GM19240 (cell line): ENCODE data around the gene ARHGEF16.

ENCODE experiments used
- DNase-seq: peaks from one replicate; pipeline ENCODE4 v3.0.0; 2011; ENCODE audit warnings: low spot score; ENCODE audit not compliant: insufficient read length

Gene ARHGEF16

DNA sequence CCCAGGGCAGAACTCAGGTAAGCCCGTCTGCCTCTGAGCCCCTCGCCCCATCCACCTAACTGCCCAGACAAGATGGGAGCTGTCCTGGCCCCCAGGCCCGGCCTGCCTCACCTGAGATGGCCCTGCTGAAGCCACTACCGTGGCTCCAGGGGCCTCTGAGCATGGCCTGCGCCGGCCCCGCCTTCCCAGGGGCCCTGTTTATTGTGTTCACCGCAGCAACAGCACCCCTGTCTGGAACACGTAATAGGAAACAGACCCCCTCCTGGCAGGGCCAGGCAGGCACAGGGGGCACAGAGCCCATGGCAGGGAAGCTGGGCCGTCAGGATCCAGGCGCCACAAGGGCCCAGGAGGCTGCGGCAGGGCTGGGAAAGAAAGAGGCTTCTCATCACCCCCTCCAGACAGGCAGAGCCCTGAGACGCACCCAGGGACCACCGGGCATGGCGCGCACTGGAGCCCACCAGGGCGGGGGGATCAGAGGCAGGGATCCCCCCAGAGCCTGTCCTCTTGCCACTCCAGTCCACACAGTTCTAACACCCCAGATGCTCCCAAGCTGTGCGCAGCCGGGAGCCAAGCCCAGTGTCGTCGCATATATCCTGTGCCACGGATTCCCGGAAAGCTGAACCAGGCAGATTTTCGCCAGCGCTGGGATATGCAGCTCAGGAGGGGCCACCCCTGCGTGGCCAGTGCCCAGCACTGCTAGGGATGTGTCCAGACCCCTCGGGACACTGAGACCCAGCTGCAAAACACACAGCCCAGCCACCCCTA is 62.6 kb downstream of the ARHGEF16 start:
- no peak for DNase-seq

DNA sequence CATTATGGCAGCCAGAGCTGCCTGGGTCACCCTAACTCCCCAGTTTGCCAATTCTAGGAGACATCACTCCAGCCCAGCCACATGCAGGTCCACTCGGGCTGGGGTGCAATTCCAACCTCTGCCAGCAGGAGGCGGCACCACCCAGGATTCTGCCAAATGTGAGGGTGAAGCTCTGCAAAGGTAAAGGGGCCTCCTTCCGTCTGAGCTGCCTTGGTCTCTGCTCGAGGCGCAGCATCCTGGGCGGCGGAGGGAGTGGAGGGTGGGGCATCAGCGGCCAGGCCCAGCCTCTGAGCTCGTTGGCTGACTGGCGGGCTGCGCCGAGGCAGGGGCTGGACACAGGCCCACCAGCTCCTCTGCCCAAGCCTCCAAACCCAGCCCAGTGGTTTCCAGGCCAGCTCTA is 63.8 kb downstream of the ARHGEF16 start:
- no peak for DNase-seq

DNA sequence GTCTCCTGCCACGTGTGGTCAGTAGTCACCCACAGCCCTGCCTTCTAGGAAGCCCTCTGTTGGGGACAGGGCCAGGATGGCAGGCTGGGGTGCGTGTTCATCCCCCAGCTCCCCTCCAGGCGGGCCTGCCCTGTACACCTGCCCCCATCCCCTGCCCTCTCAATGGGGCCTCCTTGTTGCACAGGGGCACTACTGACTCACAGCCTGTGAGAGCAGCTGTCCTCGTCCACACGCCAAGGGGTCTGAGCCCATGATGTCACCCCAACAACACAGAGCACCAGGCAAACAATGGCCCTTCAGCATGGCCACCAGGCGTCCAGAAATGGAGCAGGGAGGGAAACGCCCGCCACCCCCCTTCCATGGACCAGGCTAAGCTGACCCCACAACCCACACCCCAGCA is 64.3 kb downstream of the ARHGEF16 start:
- DNase-seq, result no peak

DNA sequence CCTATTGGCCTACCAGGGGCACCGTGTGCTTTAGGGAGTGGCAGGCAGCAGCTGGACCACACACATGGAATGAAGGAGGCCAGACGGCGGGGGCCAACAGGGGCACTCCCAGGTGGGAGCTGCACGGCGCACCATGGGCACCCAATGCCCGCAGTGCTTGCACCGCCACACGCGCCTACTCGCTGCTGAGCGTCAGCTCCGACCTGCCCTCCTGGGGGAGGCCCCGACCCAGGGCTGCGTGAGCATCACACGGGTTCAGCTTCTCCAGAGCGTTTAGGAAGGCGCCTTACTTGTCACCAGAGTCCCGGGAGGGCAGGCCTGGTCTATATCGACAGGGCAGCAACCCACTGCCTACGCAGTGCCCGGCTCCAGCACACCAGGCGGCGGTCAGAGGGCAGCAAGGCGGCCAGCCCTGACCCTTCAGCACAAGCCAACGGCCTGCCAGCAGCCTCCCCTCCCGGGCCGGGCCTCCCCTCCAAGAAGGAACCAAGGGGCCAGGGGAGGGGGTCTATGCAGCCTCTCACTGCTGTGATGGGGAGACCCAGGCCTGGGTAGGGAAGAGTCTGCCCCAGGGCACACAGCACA is 64.9 kb downstream of the ARHGEF16 start:
- no peak for DNase-seq

DNA sequence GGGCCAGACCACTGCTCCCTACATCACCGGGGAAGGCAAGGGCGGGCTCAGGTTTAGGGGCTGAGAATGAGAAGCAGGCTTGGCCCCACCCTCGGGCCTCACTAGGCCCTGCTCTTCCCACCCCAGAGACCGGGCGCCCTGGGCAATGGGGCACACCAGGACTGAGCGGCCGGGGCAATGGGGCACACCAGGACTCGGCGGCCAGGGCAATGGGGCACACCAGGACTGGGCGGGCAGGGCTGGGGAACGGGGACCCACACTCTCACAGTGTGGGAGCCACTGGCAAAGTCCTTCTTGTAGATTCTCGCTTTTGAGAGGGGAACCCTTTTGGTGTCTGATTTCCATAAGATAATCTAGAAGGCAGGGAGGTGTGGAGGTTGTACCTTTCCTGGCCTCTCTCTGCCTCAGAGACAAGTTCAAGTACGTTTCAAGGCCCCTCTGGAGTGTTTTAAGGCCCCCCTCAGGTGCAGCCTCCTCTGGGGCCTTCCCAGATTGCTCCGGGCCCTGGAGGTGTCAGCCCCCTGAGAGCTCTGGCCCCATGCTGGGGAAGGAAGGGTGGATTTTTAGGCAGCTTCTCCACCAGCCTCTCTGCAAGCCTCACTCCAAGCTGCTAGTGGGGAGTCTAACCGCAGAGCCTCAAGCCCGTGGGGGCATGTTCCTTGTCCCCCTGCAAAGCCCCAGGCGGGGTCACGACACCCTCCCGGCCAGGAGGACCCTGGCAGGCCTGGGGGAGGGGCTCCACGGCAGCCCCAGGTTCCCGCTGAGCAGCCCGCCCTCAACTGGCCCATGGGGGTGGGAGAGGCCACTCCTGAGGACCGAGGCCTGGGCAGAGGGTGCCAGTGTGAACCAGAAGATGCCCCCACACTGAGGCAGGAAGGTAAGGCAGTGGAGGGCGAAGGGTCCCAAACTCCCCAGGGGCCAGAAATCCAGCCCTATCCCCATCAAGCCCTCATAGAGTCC is 66.2 kb downstream of the ARHGEF16 start:
- no peak for DNase-seq

DNA sequence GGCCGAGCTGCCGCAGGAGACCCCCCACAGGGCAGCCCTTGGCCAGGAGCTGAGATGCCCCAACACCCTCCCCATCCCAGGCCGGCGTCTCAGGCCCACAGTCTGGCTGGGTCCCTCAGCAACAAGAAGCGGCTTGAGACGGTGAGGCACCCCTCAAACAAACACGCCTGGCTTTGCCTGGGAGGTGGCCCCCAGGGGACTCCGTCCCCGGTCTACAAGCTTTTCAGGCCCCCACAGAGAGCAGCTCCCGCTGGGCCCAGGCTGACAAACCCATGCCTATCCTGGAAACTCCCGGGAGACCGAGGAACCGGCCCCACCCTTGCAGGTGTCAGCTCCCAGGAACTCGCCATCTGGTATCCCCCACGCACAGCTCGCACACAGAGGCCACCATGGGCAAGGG is 67.0 kb downstream of the ARHGEF16 start:
- no peak for DNase-seq

DNA sequence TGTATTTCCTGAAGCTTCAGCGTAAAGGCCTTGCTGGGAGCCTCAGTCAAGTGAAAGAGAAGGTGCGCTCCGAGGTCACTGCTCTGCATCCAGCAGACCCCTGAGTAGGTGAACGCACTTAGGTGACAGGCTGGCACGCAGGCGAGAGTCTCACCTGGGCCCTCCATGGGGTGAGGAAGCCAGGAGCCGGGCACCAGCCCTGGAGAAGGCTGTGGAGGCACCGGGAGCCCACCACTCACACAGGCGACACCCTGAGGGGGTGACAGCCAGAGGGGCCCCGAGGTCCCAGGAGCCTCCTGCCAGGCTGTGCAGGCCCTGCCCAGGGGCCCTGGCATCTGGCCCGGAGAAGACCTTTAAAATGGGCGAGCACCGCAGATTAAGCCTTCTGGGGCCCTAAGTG is 67.6 kb downstream of the ARHGEF16 start:
- no peak for DNase-seq

DNA sequence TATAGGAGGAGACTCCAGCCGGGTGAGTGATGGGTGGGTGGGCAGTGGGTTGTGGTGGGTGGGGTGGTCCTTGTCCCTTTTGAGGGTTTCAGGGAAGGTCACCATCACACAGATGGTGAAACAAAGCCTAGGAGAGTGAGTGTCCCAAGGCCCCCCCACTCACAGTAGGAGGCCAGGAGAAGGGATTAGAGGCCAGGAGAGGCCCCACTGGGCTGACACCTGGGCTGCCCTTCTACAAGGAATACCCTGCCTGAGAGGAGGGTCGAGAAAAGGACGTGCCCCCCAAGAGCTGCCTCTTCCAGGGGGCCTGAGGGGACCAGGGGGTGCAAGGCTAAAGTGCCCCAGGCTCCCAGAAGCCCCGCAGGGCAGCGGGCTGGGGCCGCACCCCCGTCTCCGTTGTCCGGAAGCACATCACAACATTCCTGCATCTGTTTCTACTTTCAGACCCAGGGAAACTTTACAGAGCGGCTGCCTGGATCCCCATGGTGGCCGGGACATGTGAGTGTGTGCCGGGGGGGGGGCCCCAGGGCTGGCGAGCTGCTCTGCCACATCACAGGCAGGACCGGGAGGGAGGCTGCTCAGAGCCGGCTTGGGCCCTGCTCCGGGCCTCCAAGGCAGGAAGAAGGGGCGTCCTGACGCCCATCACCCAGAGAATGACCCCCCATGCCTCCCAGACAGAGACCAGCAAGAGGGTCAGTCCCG is 68.2 kb downstream of the ARHGEF16 start:
- DNase-seq, result no peak

DNA sequence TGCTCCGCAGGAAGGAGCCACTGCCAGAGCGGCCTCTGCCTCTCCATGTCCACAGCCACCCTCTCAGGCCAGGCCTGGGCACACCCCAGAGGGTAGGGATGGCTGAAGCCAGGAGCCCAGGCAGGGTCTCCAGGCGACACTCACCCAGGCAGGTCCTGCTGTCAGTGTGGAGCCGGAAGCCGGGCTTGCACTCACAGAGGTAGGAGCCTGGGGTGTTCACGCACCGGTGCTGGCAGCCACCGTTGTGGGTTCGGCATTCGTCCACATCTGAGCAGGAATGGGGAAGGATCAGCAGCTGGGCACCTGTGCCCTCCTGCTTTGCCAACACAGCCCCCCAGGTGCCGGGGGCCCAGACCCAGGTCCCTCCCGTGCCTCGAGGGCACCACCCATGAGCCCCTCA is 69.5 kb downstream of the ARHGEF16 start:
- DNase-seq, result no peak

DNA sequence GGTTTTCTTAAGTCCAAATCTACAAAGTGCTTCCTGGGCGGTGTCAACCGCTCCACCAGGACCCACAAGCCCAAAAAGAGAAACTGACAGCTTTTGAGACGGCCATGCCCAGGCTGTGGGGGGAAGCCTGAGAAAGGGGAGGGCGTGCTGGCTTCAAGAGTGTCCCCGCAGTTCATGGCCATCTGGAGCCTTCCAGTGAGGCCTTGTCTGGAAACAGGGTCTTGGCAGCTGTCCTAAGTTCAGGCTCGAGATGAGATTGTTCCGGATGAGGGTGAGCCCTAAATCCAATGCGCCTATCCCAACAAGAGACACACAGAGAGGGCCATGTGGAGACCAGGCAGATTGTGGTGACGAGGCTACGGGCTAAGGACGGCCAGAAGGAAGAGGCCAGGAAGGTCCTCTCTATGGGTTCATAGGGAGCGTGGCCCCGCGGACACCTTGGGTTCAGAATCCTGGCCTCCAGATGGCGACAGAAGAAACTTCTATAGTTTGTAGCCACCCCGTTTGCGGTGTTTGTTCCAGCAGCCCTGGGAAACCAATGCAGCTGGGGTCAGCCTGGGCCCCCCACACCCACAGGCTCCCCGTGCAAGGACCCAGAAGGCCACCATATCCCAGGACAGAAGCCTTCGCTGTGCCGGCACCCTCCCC is 70.2 kb downstream of the ARHGEF16 start:
- DNase-seq, result no peak

DNA sequence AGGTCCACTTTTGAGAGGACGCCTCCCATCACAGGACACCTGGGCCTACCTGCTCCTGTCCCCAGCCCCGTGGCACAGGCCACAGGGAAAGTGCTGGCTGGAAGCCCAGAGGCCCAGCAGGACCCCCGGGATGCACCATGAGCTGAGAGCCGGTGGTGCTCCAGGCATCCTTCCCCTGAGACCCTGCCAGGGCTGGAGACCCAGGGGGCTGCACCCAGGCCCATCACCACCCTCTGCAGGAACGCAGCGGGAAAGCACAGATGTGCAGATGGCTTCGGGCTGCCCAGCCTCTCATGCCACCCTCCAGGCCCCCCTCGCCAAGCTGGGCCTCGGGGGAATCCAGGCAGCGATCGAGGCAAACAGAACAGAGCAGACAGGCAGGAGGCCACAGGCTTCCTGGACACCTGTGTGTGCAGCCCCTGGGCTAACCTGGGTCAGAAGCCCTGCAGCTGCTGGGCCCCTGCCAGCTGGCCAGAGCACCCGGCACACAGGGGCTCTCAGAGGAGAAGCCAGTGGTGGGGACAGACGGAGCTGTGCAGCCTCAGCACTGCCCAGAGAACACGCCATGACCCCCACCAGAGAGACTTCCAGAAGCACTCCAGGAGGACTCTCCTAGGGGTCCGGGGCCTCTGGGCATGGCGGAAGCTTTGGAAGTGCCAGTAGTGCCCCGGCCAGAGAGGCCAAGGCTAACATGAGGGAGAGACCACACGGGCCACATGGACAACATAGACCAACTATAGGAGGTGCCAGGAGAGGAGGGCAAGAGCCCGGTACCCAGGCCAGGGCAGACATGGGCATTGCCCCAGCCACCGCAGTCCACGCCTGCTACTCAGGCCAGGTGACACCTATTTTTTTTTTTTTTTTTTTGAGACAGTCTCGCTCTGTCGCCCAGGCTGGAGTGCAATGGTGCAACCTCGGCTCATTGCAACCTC is 71.4 kb downstream of the ARHGEF16 start:
- no peak for DNase-seq

DNA sequence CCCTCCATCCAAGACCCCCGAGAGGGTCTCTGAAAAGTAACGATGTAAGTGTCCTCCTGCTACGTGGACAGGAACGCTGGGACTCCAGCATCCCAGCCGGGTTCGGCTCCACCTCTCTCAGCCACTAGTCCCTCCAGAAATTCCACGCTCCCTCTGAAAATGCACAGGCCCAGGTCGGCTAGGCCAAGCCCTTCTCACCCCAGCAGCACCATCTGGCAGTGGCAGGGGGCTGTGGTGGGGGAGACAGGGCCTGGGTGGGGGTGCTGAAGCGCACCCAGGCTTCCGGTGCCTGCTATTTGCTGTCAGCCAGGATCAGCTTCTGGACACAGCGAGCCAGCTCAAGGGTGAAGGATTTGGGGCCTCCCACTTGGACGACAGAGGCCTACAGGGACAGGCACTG is 73.3 kb downstream of the ARHGEF16 start:
- no peak for DNase-seq

DNA sequence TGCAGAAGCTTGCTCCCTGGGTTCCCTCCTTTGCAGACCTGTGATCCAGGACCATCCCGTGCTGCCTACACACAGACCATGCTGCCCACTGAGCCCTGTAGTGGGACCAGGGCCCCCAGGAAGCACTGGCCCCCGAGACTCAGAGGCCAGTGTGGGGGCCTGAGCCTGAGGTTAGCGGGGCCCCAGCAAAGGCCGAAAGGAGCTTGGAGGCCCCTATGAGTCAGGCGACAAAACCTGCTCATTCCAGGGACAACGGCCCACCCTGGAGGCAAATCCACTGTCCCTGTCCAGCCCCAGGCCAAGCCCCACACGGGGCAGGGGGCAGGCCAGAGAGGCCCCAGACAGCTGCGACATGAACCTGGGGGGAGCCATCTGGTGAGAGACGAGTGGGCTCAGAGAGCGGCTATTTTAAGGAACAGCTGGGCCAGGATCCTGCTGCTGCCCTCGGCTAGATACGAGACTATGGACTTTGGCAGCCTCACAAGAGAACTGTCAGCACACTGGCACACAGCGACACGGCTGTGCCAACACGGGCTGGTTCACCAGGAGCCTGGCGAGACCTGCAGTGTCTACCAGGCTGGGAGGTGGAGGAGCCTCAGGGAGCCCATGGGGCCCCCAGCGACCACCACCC is 74.7 kb downstream of the ARHGEF16 start:
- no peak for DNase-seq

DNA sequence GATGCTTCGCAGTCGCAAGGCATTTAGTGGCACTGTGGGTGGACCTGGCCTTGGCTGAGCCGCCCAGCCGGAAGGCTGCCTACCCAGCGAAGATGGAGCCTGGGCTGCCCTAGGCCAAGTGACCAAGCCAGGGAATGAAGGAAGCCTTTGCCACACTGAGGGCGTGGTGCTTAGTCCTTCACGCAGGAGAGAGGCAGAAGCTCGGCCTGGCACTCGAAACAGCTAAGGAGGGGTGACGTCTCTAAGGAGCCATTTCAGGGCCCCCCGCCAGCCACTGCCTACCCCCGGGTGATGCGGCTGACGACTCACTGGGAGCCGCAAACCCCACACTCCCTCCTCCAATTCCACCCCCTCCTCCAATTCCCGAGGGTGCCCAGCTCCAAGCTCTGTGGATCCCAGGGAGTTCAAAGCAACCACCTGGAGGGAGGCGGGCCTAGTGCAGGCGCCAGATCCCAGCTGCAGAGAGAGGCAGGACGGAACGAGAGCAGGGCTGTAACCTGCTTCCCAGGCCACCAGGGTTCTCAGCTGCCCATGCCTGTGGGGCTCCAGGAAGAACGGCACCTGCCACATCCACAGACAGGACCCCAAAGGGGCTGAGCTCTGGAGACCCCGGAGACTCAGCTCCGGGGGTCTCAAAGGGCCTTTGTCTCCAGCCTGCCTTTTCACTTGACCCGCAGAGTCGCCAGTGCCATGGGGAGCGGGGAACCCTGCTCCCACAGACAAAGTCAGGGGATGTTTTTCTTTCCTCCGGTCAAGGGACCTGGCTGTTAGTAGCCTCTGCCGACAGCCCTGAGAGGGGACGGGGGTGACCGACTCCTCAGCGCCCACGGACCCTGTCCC is 75.8 kb downstream of the ARHGEF16 start:
- no peak for DNase-seq
